ENCODE measurements around the gene TSSK6.

The TSSK6 gene

DNA sequence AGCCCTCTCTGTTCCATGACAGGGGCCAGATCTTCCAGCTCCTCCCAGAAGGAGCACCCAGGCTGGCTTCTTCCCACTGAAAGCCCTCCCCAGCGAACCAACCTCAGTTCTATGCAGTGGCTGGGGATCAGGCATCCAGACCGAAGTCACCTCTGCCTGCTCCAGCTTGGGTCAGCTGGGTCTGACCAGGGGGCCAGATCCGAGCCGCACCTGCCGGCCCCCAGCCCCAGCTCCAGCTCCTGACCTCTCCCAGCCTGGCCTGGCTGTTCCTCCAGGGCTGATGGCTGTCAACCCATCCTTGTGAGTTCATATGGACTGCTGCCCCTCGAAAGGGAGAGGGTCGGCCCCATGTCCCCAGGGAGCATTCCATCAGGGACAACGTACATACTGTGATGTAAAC lies 8.0 kb downstream of the TSSK6 start:
- H3K9ac ChIP-seq (ENCODE audit: low read depth, low read length) = no peak overlapping the region
- no peak overlapping the region for H3K4me3 ChIP-seq (ENCODE audit: low read depth, low read length)
- peaks cover 37% of the 10 kb centered on the region for H3K36me3 ChIP-seq (ENCODE audit: control insufficient read depth, insufficient read depth, low read length)
- H3K4me1 ChIP-seq (ENCODE audit: control insufficient read depth, insufficient read depth, low read length) = peaks cover 2% of the 10 kb centered on the region
- no peaks in the 10 kb centered on the region for H3K27me3 ChIP-seq (ENCODE audit: control insufficient read depth, insufficient read depth, low read length)
- no peaks in the 10 kb centered on the region for H3K9me3 ChIP-seq (ENCODE audit: control insufficient read depth, insufficient read depth, low read length)

DNA sequence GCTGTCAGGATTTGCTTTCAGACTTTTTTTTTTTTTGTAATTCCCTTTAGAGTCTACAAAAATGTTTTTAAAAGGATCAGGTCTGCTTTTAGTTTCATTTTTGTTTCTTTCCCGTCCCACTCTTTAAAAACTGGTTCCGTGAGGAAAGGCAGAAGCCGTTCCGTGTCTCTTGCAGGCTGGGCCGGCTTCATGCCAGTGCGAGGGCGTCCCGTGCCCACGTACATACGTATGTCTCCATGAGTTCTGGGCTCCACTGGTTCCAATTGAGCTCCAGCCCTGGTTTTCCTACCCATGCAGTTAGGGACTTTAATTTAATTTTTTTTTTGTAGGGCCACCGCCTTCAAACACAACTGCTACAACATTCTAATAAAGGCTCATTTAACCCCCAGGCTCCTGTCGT lies 8.8 kb downstream of the TSSK6 start:
- Histone ChIP-seq H3K36me3 (ENCODE audit: control insufficient read depth, insufficient read depth, low read length) (peaks cover 45% of the 10 kb centered on the region), H3K4me1 (ENCODE audit: control insufficient read depth, insufficient read depth, low read length) (no peaks in the 10 kb centered on the region), H3K9me3 (ENCODE audit: control insufficient read depth, insufficient read depth, low read length) (no peaks in the 10 kb centered on the region), H3K9ac (ENCODE audit: low read depth, low read length) (no peak overlapping the region), H3K4me3 (ENCODE audit: low read depth, low read length) (no peak overlapping the region), H3K27me3 (ENCODE audit: control insufficient read depth, insufficient read depth, low read length) (no peaks in the 10 kb centered on the region)

DNA sequence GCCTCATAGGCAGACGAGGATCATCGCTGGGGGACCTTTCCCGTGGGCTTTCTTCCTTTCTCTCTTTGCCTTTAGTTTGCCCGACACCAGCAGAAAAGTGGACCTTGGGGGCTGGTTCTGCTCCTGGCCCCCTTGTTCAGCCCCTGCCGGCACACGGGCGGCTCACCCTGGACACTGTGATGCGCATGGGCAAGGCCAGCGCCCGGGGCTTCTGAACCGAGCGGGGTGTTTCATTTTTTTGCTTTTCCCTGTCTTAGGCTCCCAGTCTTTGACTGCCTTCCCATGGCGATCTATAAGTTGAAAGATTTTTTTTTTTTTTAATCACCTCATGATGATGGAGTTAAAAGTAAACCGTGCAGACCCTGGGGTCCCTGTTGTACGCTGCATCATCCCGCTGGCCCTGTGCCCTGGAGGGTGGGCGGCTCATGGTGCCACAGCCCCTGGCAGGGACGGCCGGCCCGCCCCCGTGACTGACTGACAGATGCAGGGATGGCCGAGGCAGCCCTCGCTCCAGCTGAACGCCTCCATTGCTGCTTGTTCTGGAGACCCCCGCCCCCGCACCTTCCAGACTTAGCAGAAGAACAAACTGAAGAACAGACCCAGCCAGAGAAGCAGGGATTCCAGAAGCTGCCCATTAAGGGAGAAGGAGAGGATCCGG lies 9.6 kb downstream of the TSSK6 start:
- Histone ChIP-seq H3K4me1 (ENCODE audit: control insufficient read depth, insufficient read depth, low read length) (no peaks in the 10 kb centered on the region), H3K36me3 (ENCODE audit: control insufficient read depth, insufficient read depth, low read length) (peaks cover 53% of the 10 kb centered on the region), H3K9me3 (ENCODE audit: control insufficient read depth, insufficient read depth, low read length) (no peaks in the 10 kb centered on the region), H3K4me3 (ENCODE audit: low read depth, low read length) (no peak overlapping the region), H3K9ac (ENCODE audit: low read depth, low read length) (no peak overlapping the region), H3K27me3 (ENCODE audit: control insufficient read depth, insufficient read depth, low read length) (no peaks in the 10 kb centered on the region)

GRCh38 chr19:19504754-19505668 lies 10.3 kb downstream of the TSSK6 start:
- Histone ChIP-seq H3K9me3 (ENCODE audit: control insufficient read depth, insufficient read depth, low read length) (no peaks in the 10 kb centered on the region), H3K36me3 (ENCODE audit: control insufficient read depth, insufficient read depth, low read length) (peaks cover 61% of the 10 kb centered on the region), H3K27me3 (ENCODE audit: control insufficient read depth, insufficient read depth, low read length) (no peaks in the 10 kb centered on the region), H3K4me3 (ENCODE audit: low read depth, low read length) (no peak overlapping the region), H3K4me1 (ENCODE audit: control insufficient read depth, insufficient read depth, low read length) (no peaks in the 10 kb centered on the region), H3K9ac (ENCODE audit: low read depth, low read length) (no peak overlapping the region)

DNA sequence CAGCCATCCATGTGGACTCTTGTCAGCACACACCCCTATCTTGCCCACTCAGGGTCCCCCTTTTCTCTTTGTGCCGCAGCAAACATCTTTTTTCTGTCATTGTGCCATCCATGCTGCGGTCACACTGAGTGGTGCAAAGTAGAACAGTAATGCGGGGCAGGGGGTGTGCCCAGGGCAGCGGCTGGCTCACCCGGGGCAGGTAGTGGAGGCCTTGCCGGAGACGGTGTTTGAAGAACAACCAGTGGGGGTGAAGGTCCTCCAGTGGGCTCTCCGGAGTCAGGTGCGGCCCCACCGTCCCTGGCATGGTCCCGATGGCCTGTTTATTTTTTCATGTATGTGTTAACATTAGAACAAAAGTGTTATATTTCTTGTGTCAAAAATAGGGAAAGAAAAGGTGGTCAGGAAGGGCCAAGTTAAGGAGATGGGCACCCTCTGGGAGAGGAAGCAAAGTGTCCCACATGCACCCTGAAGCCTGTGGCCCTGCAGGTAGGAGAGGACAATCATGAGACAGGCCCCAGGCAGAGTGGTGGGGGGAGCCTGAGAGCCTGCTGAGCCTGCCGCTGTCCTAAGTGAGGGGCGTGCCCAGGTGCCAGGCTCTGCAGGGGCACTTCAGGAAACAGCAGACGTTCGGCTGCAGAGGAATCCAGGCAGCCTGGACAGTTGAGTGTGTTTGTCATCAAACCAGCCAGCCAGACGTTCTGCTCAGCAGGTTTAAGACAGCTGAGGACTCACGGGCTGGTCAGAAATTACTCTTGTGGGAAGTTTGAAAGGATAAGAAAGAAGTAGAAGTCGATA lies 12.3 kb downstream of the TSSK6 start:
- no peaks in the 10 kb centered on the region for H3K9me3 ChIP-seq (ENCODE audit: control insufficient read depth, insufficient read depth, low read length)
- no peaks in the 10 kb centered on the region for H3K4me1 ChIP-seq (ENCODE audit: control insufficient read depth, insufficient read depth, low read length)
- H3K9ac ChIP-seq (ENCODE audit: low read depth, low read length) = no peak overlapping the region
- H3K27me3 ChIP-seq (ENCODE audit: control insufficient read depth, insufficient read depth, low read length) = no peaks in the 10 kb centered on the region
- H3K36me3 ChIP-seq (ENCODE audit: control insufficient read depth, insufficient read depth, low read length) = peaks cover 81% of the 10 kb centered on the region
- H3K4me3 ChIP-seq (ENCODE audit: low read depth, low read length) = no peak overlapping the region

GRCh38 chr19:19502281-19502680 lies 13.1 kb downstream of the TSSK6 start:
- Histone ChIP-seq H3K9me3 (ENCODE audit: control insufficient read depth, insufficient read depth, low read length) (no peaks in the 10 kb centered on the region), H3K9ac (ENCODE audit: low read depth, low read length) (no peak overlapping the region), H3K27me3 (ENCODE audit: control insufficient read depth, insufficient read depth, low read length) (no peaks in the 10 kb centered on the region), H3K4me3 (ENCODE audit: low read depth, low read length) (no peak overlapping the region), H3K36me3 (ENCODE audit: control insufficient read depth, insufficient read depth, low read length) (peaks cover 84% of the 10 kb centered on the region), H3K4me1 (ENCODE audit: control insufficient read depth, insufficient read depth, low read length) (no peaks in the 10 kb centered on the region)

DNA sequence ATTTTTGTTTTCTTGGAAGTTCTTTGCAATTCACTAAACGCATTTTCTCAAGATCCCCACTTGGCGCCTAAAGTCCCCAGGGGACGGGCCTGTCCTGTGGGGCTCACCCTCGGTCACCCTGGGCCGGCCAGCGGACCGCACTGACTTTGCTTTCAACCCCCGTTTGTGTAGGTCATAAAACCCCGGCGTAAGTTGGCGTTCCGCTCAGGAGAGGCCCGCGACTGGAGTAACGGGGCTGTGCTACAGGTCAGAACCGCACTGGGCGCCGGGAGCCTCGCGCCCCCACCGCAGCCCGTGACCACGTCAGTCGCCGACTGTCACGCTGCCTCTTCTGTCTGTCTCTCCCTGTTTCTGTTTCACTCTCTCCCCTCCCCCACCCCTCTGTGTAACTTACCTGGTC lies 13.6 kb downstream of the TSSK6 start:
- Histone ChIP-seq H3K4me3 (ENCODE audit: low read depth, low read length) (no peak overlapping the region), H3K9ac (ENCODE audit: low read depth, low read length) (no peak overlapping the region), H3K27me3 (ENCODE audit: control insufficient read depth, insufficient read depth, low read length) (no peaks in the 10 kb centered on the region), H3K4me1 (ENCODE audit: control insufficient read depth, insufficient read depth, low read length) (no peaks in the 10 kb centered on the region), H3K9me3 (ENCODE audit: control insufficient read depth, insufficient read depth, low read length) (no peaks in the 10 kb centered on the region), H3K36me3 (ENCODE audit: control insufficient read depth, insufficient read depth, low read length) (peaks cover 85% of the 10 kb centered on the region)

DNA sequence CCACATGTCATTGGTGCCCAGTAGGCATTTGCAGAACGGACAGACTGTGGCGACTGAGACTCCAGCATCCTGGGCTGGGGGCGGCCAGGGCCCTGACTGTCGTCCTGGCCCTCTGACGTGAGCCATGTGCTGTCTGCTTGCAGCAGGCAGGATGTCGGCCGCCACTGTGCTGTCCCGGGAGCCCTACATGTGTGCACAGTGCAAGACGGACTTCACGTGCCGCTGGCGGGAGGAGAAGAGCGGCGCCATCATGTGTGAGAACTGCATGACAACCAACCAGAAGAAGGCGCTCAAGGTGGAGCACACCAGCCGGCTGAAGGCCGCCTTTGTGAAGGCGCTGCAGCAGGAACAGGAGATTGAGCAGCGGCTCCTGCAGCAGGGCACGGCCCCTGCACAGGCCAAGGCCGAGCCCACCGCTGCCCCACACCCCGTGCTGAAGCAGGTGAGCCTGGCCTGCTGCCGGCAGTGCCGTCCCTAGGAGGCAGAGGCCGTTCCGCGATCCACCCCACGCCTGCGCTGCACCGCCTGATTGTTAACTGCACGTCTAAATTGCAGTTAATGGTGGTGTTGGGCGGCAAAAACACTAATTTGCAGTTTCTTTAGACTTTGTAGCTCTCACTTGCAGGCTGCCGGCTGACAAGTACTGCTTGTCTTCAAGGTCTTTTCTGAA lies 14.2 kb downstream of the TSSK6 start:
- peaks cover 89% of the 10 kb centered on the region for H3K36me3 ChIP-seq (ENCODE audit: control insufficient read depth, insufficient read depth, low read length)
- no peaks in the 10 kb centered on the region for H3K9me3 ChIP-seq (ENCODE audit: control insufficient read depth, insufficient read depth, low read length)
- no peak overlapping the region for H3K9ac ChIP-seq (ENCODE audit: low read depth, low read length)
- no peaks in the 10 kb centered on the region for H3K4me1 ChIP-seq (ENCODE audit: control insufficient read depth, insufficient read depth, low read length)
- no peaks in the 10 kb centered on the region for H3K27me3 ChIP-seq (ENCODE audit: control insufficient read depth, insufficient read depth, low read length)
- H3K4me3 ChIP-seq (ENCODE audit: low read depth, low read length) = no peak overlapping the region

- Histone ChIP-seq H3K9ac (ENCODE audit: low read depth, low read length) (no peak overlapping the region), H3K4me3 (ENCODE audit: low read depth, low read length) (no peak overlapping the region), H3K27me3 (ENCODE audit: control insufficient read depth, insufficient read depth, low read length) (no peaks in the 10 kb centered on the region), H3K9me3 (ENCODE audit: control insufficient read depth, insufficient read depth, low read length) (no peaks in the 10 kb centered on the region), H3K36me3 (ENCODE audit: control insufficient read depth, insufficient read depth, low read length) (peaks cover 87% of the 10 kb centered on the region), H3K4me1 (ENCODE audit: control insufficient read depth, insufficient read depth, low read length) (no peaks in the 10 kb centered on the region)
Measured at GRCh38 chr19:19499272-19499995, 15.9 kb downstream of the TSSK6 start.

GRCh38 chr19:19498255-19498991 lies 16.9 kb downstream of the TSSK6 start:
- Histone ChIP-seq H3K4me1 (ENCODE audit: control insufficient read depth, insufficient read depth, low read length) (no peaks in the 10 kb centered on the region), H3K9ac (ENCODE audit: low read depth, low read length) (no peak overlapping the region), H3K36me3 (ENCODE audit: control insufficient read depth, insufficient read depth, low read length) (peaks cover 92% of the 10 kb centered on the region)

More at GRCh38 chr19:19498255-19498991, 16.9 kb downstream of the TSSK6 start:
- Histone ChIP-seq H3K27me3 (ENCODE audit: control insufficient read depth, insufficient read depth, low read length) (no peaks in the 10 kb centered on the region), H3K9me3 (ENCODE audit: control insufficient read depth, insufficient read depth, low read length) (no peaks in the 10 kb centered on the region), H3K4me3 (ENCODE audit: low read depth, low read length) (no peak overlapping the region)
